ENCODE measurements around the gene NRXN2. TPM values are rescaled to one million over a fixed set of nuclear protein-coding genes. Genes with fewer than 3 reads are reported as not detected.

NRXN2 gene
- polyA plus RNA-seq, 1 of the 3 experiments (the other 2 are of a cell fraction): 0.15 TPM

GRCh38 chr11:64754919-64755662, 32.1 kb upstream of the NRXN2 start (continued):
- TF ChIP-seq IRF3 (IDR thresholded peaks at IDR 0.05; ENCODE audit: low read depth, low read length) (no peak), NRF1 (IDR thresholded peaks at IDR 0.05; ENCODE audit: low read depth, low read length) (no peak), MXI1 (IDR thresholded peaks at IDR 0.05; ENCODE audit: low read depth, low read length) (no peak), RFX5 (IDR thresholded peaks at IDR 0.05; ENCODE audit: low read length) (no peak), USF1 (IDR thresholded peaks at IDR 0.05; ENCODE audit: borderline replicate concordance, low read depth) (no peak), GABPA (IDR thresholded peaks at IDR 0.05; ENCODE audit: low read depth) (no peak)

GRCh38 chr11:64754124-64754918, 31.3 kb upstream of the NRXN2 start:
- Histone ChIP-seq H3F3A (replicated peaks; ENCODE audit: insufficient read depth) (peaks cover 3% of the 10 kb centered on the region), H2AFZ (ENCODE audit: low read depth) (no peak overlapping the region), H3K4me1 (ENCODE audit: control insufficient read depth in 1 of 2, insufficient read depth in 2 of 2, low read depth in 1 of 2, low read length in 1 of 2) (peaks cover 0 to 2% of the 10 kb centered on the region in 2 experiments; a peak in 1 of 4 replicates), H3K4me2 (no peak overlapping the region), H3K79me2 (ENCODE audit: insufficient read depth) (no peaks in the 10 kb centered on the region), H3K9ac (no peak overlapping the region), H3K9me2 (no peaks in the 10 kb centered on the region), H3K9me3 (no peaks in the 10 kb centered on the region), H3K27ac (ENCODE audit: low read depth in 2 of 2, low read length in 1 of 2) (no peak overlapping the region), H3K27me3 (ENCODE audit: insufficient read depth) (no peaks in the 10 kb centered on the region), H4K20me1 (ENCODE audit: insufficient read depth) (no peaks in the 10 kb centered on the region), H3K36me3 (replicated peaks in 1 of 2; ENCODE audit: control insufficient read depth in 1 of 2, insufficient read depth in 2 of 2, low read length in 1 of 2) (no peaks in the 10 kb centered on the region), H3K4me3 (ENCODE audit: low read depth in 2 of 2, low read length in 1 of 2) (no peak overlapping the region)
- POLR2A ChIA-PET: no interaction called here
- 89% methylated on average over 24 of the region's 26 CpGs for WGBS (ENCODE audit: low lambda C conversion rate)
- TF ChIP-seq EP300 (IDR thresholded peaks at IDR 0.05; ENCODE audit: borderline replicate concordance in 1 of 2, low read depth in 1 of 2, low read length in 1 of 2): no peak
- TF ChIP-seq MEF2A (IDR thresholded peaks at IDR 0.05; ENCODE audit: borderline replicate concordance, low read depth): no peak
- no peak for TF ChIP-seq FOSL2 (IDR thresholded peaks at IDR 0.05; ENCODE audit: borderline replicate concordance, low read depth)
- no peak for TF ChIP-seq JUND (IDR thresholded peaks at IDR 0.05)
- no peak for TF ChIP-seq MAX (IDR thresholded peaks at IDR 0.05; ENCODE audit: low read depth)
- no peak for TF ChIP-seq GABPA (IDR thresholded peaks at IDR 0.05; ENCODE audit: low read depth)
- no peak for TF ChIP-seq REST (IDR thresholded peaks at IDR 0.05; ENCODE audit: low read depth, low read length)
- TF ChIP-seq RFX5 (IDR thresholded peaks at IDR 0.05; ENCODE audit: low read length): no peak
- no peak for TF ChIP-seq FOXM1 (IDR thresholded peaks at IDR 0.05; ENCODE audit: low read depth)
- TF ChIP-seq RXRA (IDR thresholded peaks at IDR 0.05; ENCODE audit: borderline replicate concordance, low read depth): no peak
- CTCF ChIA-PET: interaction anchor here (1.3 to 3.4 kb wide), 3 partner anchors 10 to 14 kb away, joined by 6 to 15 read pairs (median 10); partner anchors contain the start of gene RASGRP2
- no peak for DNase-seq
